ENCODE data around the gene DDX54.
A peak's percentile ranks its signal among the peaks of the same experiment; 100 is the strongest.

Gene DDX54

DNA sequence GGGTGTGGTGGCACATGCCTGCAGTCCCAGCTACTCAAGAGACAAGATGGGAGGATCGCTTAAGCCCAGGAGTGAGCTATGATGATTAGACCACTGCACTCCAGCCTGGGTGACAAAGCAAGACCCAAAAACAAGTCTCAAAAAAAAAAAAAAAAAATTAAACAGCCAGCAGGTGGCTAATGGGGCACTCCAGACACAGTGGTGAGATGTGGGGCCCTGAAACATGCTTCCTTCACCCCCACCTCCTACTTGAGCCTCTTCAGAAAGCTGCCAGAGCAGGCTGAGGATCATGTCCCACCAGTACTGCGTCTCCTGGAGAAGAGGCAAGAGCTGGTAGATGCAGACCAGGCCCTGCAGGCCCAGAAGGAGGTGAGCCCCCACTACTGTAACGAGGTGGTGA lies 33.6 kb downstream of the DDX54 start:
- H3K4me1 ChIP-seq (ENCODE audit: insufficient read depth, low read length) = peaks cover 43% of the 10 kb centered on the region
- H3K36me3 ChIP-seq (ENCODE audit: insufficient read depth, low read length) = no peaks in the 10 kb centered on the region
- no peaks in the 10 kb centered on the region for H3K79me2 ChIP-seq (ENCODE audit: insufficient read depth, low read length)
- ATAC-seq (ENCODE audit: insufficient read depth, low read depth) = no peak
- H3K27me3 ChIP-seq (ENCODE audit: insufficient read depth, low read length, poor library complexity) = no peaks in the 10 kb centered on the region
- DNase-seq = no peak
- H3K4me3 ChIP-seq (ENCODE audit: low read depth in 1 of 2, low read length in 2 of 2) = no peak overlapping the region
- TF ChIP-seq EZH2 (IDR thresholded peaks at IDR 0.05; ENCODE audit: borderline replicate concordance, low read depth, low read length, severe bottlenecking) (no peak), CTCF (IDR thresholded peaks at IDR 0.05; ENCODE audit: borderline replicate concordance, extremely low read depth, low read length, poor library complexity, severe bottlenecking) (no peak)
- no peak overlapping the region for H2AFZ ChIP-seq (ENCODE audit: low read depth, low read length)
- no peak overlapping the region for H3K4me2 ChIP-seq (ENCODE audit: insufficient read depth, low read length)
- no peaks in the 10 kb centered on the region for H4K20me1 ChIP-seq (ENCODE audit: insufficient read depth, low read length)
- no peak overlapping the region for H3K9ac ChIP-seq (ENCODE audit: low read depth, low read length)
- H3K9me3 ChIP-seq (ENCODE audit: insufficient read depth, low read length, severe bottlenecking) = no peaks in the 10 kb centered on the region
- H3K27ac ChIP-seq (ENCODE audit: low read length) = peak overlapping the region; percentile 2; the same call in 1 of the 2 replicates

- Histone ChIP-seq H3K79me2 (ENCODE audit: insufficient read depth, low read length) (no peaks in the 10 kb centered on the region), H3K27ac (ENCODE audit: low read length) (no peak within 1 kb of the TSS), H3K4me2 (ENCODE audit: insufficient read depth, low read length) (no peak within 1 kb of the TSS), H3K27me3 (ENCODE audit: insufficient read depth, low read length, poor library complexity) (no peaks in the 10 kb centered on the region), H4K20me1 (ENCODE audit: insufficient read depth, low read length) (no peaks in the 10 kb centered on the region), H2AFZ (ENCODE audit: low read depth, low read length) (no peak within 1 kb of the TSS), H3K36me3 (ENCODE audit: insufficient read depth, low read length) (no peaks in the 10 kb centered on the region), H3K4me3 (ENCODE audit: low read depth in 1 of 2, low read length in 2 of 2) (no peak within 1 kb of the TSS), H3K9me3 (ENCODE audit: insufficient read depth, low read length, severe bottlenecking) (no peaks in the 10 kb centered on the region), H3K9ac (ENCODE audit: low read depth, low read length) (no peak within 1 kb of the TSS), H3K4me1 (ENCODE audit: insufficient read depth, low read length) (peaks cover 38% of the 10 kb centered on the region)
- TF ChIP-seq CTCF (IDR thresholded peaks at IDR 0.05; ENCODE audit: borderline replicate concordance, extremely low read depth, low read length, poor library complexity, severe bottlenecking) (peak; percentile 42), EZH2 (IDR thresholded peaks at IDR 0.05; ENCODE audit: borderline replicate concordance, low read depth, low read length, severe bottlenecking) (no peak)
- DNase-seq (peak; percentile 82), ATAC-seq (ENCODE audit: insufficient read depth, low read depth) (peak; percentile 67)
These were observed 35.7 kb downstream of the DDX54 start, which contains the start of gene CFAP73 for GRCh38 chr12:113149361-113150150. TSS of gene CFAP73 (plus strand) at chr12:113149724. CDS start at chr12:113149858, 134 bp downstream.

GRCh38 chr12:113146999-113147398 lies 38.3 kb downstream of the DDX54 start:
- TF ChIP-seq CTCF (IDR thresholded peaks at IDR 0.05; ENCODE audit: borderline replicate concordance, extremely low read depth, low read length, poor library complexity, severe bottlenecking) (no peak), EZH2 (IDR thresholded peaks at IDR 0.05; ENCODE audit: borderline replicate concordance, low read depth, low read length, severe bottlenecking) (no peak)
- DNase-seq = no peak
- H3K4me2 ChIP-seq (ENCODE audit: insufficient read depth, low read length) = no peak overlapping the region
- H3K9ac ChIP-seq (ENCODE audit: low read depth, low read length) = no peak overlapping the region
- ATAC-seq (ENCODE audit: insufficient read depth, low read depth) = no peak
- H3K36me3 ChIP-seq (ENCODE audit: insufficient read depth, low read length) = no peaks in the 10 kb centered on the region
- H3K4me1 ChIP-seq (ENCODE audit: insufficient read depth, low read length) = peaks cover 12% of the 10 kb centered on the region
- no peaks in the 10 kb centered on the region for H3K79me2 ChIP-seq (ENCODE audit: insufficient read depth, low read length)
- H4K20me1 ChIP-seq (ENCODE audit: insufficient read depth, low read length) = no peaks in the 10 kb centered on the region
- H3K27me3 ChIP-seq (ENCODE audit: insufficient read depth, low read length, poor library complexity) = no peaks in the 10 kb centered on the region
- H2AFZ ChIP-seq (ENCODE audit: low read depth, low read length) = no peak overlapping the region
- H3K27ac ChIP-seq (ENCODE audit: low read length) = no peak overlapping the region
- no peaks in the 10 kb centered on the region for H3K9me3 ChIP-seq (ENCODE audit: insufficient read depth, low read length, severe bottlenecking)
- no peak overlapping the region for H3K4me3 ChIP-seq (ENCODE audit: low read depth in 1 of 2, low read length in 2 of 2)

All from DND-41 (cell line).